ENCODE measurements around the gene WSB1. TPM values are rescaled to one million over a fixed set of nuclear protein-coding genes. Genes with fewer than 3 reads are reported as not detected.

The WSB1 gene
- total and polyA plus RNA-seq, 9 of the 15 experiments (the other 6 are each of a cell fraction or from before 2014, with no cell fraction given) = 22.8 to 229 (median 81.1) TPM

DNA sequence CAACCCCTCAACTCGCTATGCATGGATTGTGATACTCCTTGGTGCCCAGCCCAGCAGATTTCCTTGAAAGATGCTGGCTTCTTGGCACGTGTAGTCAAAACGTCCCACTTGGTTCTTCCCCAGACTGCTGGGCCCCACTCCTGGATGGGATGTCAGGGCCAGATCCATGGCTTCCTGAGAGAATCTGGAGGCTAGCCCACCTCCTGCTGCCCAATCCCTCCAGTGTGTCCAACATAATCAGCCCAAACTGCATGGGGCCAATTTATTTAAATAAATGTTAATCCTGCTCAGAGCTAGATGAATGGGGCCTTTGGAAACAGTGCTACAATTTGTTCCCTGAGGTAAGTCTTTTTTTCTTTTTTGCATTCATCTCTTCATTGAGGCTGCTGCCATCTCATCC lies 49.4 kb downstream of the WSB1 start:
- Histone ChIP-seq H4K20me1 (replicated peaks; ENCODE audit: control insufficient read depth, insufficient read depth, low read length) (no peaks in the 10 kb centered on the region), H3K4me1 (replicated peaks in 1 of 2; ENCODE audit: control insufficient read depth in 2 of 2, insufficient read depth in 2 of 2, low read length in 2 of 2) (peaks cover 37 to 68% of the 10 kb centered on the region in 2 experiments), H3K9me1 (ENCODE audit: control insufficient read depth, insufficient read depth, low read length) (no peaks in the 10 kb centered on the region), H3K79me2 (ENCODE audit: control insufficient read depth, insufficient read depth, low read length) (peaks cover 17% of the 10 kb centered on the region; the same call in 2 of the 3 replicates), H3K36me3 (ENCODE audit: control insufficient read depth, insufficient read depth, low read length) (peaks cover 2% of the 10 kb centered on the region; the same call in 2 of the 3 replicates), H3K9ac (ENCODE audit: insufficient read depth in 1 of 2, low read depth in 2 of 2, low read length in 2 of 2) (peak overlapping the region in 1 of 2 experiments; percentile 33; a peak in 1 of 4 replicates), H2AFZ (ENCODE audit: low read depth, low read length) (no peak overlapping the region), H3K9me3 (replicated peaks; ENCODE audit: control insufficient read depth, insufficient read depth, low read depth, low read length) (0 out of 2 replicates have a peak, but pooled peaks cover 3% of the 10 kb centered on the region), H3K27ac (ENCODE audit: extremely low read depth, low read depth, low read length) (no peak overlapping the region), H3K27me3 (ENCODE audit: control insufficient read depth in 2 of 2, insufficient read depth in 2 of 2, low read length in 2 of 2) (no peaks in the 10 kb centered on the region), H3K4me2 (ENCODE audit: insufficient read depth, low read length) (no peak overlapping the region), H3K4me3 (no peak overlapping the region)
- TF ChIP-seq, protein P1, sequence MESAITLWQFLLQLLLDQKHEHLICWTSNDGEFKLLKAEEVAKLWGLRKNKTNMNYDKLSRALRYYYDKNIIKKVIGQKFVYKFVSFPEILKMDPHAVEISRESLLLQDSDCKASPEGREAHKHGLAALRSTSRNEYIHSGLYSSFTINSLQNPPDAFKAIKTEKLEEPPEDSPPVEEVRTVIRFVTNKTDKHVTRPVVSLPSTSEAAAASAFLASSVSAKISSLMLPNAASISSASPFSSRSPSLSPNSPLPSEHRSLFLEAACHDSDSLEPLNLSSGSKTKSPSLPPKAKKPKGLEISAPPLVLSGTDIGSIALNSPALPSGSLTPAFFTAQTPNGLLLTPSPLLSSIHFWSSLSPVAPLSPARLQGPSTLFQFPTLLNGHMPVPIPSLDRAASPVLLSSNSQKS (CRISPR knock-in tag; IDR thresholded peaks at IDR 0.05) = no peak
- TF ChIP-seq EP400 (IDR thresholded peaks at IDR 0.05) (no peak), MCM7 (IDR thresholded peaks at IDR 0.05) (no peak), TCF7 (IDR thresholded peaks at IDR 0.05; ENCODE audit: borderline replicate concordance) (no peak), MAFF (IDR thresholded peaks at IDR 0.05; ENCODE audit: low read length) (no peak), ZFP30 (CRISPR knock-in tag; IDR thresholded peaks at IDR 0.05; ENCODE audit: borderline replicate concordance) (no peak), FOS (IDR thresholded peaks at IDR 0.05; ENCODE audit: extremely low read depth, insufficient read length) (no peak), POU5F1 (IDR thresholded peaks at IDR 0.05; ENCODE audit: borderline replicate concordance, low read depth, low read length, partially characterized antibody) (no peak), KLF1 (tag; IDR thresholded peaks at IDR 0.05) (no peak)
- TF ChIP-seq, protein P2, sequence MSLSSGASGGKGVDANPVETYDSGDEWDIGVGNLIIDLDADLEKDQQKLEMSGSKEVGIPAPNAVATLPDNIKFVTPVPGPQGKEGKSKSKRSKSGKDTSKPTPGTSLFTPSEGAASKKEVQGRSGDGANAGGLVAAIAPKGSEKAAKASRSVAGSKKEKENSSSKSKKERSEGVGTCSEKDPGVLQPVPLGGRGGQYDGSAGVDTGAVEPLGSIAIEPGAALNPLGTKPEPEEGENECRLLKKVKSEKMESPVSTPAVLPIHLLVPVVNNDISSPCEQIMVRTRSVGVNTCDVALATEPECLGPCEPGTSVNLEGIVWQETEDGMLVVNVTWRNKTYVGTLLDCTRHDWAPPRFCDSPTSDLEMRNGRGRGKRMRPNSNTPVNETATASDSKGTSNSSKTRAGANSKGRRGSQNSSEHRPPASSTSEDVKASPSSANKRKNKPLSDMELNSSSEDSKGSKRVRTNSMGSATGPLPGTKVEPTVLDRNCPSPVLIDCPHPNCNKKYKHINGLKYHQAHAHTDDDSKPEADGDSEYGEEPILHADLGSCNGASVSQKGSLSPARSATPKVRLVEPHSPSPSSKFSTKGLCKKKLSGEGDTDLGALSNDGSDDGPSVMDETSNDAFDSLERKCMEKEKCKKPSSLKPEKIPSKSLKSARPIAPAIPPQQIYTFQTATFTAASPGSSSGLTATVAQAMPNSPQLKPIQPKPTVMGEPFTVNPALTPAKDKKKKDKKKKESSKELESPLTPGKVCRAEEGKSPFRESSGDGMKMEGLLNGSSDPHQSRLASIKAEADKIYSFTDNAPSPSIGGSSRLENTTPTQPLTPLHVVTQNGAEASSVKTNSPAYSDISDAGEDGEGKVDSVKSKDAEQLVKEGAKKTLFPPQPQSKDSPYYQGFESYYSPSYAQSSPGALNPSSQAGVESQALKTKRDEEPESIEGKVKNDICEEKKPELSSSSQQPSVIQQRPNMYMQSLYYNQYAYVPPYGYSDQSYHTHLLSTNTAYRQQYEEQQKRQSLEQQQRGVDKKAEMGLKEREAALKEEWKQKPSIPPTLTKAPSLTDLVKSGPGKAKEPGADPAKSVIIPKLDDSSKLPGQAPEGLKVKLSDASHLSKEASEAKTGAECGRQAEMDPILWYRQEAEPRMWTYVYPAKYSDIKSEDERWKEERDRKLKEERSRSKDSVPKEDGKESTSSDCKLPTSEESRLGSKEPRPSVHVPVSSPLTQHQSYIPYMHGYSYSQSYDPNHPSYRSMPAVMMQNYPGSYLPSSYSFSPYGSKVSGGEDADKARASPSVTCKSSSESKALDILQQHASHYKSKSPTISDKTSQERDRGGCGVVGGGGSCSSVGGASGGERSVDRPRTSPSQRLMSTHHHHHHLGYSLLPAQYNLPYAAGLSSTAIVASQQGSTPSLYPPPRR (CRISPR knock-in tag; IDR thresholded peaks at IDR 0.05; ENCODE audit: borderline replicate concordance) = no peak
- TF ChIP-seq, protein P3, sequence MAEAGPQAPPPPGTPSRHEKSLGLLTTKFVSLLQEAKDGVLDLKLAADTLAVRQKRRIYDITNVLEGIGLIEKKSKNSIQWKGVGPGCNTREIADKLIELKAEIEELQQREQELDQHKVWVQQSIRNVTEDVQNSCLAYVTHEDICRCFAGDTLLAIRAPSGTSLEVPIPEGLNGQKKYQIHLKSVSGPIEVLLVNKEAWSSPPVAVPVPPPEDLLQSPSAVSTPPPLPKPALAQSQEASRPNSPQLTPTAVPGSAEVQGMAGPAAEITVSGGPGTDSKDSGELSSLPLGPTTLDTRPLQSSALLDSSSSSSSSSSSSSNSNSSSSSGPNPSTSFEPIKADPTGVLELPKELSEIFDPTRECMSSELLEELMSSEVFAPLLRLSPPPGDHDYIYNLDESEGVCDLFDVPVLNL (CRISPR knock-in tag; IDR thresholded peaks at IDR 0.05; ENCODE audit: low read depth) = no peak
- TF ChIP-seq, protein P4, sequence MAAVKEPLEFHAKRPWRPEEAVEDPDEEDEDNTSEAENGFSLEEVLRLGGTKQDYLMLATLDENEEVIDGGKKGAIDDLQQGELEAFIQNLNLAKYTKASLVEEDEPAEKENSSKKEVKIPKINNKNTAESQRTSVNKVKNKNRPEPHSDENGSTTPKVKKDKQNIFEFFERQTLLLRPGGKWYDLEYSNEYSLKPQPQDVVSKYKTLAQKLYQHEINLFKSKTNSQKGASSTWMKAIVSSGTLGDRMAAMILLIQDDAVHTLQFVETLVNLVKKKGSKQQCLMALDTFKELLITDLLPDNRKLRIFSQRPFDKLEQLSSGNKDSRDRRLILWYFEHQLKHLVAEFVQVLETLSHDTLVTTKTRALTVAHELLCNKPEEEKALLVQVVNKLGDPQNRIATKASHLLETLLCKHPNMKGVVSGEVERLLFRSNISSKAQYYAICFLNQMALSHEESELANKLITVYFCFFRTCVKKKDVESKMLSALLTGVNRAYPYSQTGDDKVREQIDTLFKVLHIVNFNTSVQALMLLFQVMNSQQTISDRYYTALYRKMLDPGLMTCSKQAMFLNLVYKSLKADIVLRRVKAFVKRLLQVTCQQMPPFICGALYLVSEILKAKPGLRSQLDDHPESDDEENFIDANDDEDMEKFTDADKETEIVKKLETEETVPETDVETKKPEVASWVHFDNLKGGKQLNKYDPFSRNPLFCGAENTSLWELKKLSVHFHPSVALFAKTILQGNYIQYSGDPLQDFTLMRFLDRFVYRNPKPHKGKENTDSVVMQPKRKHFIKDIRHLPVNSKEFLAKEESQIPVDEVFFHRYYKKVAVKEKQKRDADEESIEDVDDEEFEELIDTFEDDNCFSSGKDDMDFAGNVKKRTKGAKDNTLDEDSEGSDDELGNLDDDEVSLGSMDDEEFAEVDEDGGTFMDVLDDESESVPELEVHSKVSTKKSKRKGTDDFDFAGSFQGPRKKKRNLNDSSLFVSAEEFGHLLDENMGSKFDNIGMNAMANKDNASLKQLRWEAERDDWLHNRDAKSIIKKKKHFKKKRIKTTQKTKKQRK (IDR thresholded peaks at IDR 0.05; ENCODE audit: borderline replicate concordance, low read depth, low read length) = no peak
- in situ Hi-C loops (cut with MboI) = no loop called here
- FAIRE-seq (no peak), DNase-seq (ENCODE audit: extremely low read depth in 1 of 4, low spot score in 3 of 4) (no peak), ATAC-seq (no peak)
- 63% methylated on average over 3 of the region's 3 CpGs for WGBS (ENCODE audit: insufficient coverage, low coverage, missing lambda C conversion rate)
- intact Hi-C loops (cut with micrococcal nuclease) = no loop called here
- POLR2A ChIA-PET = interaction anchor here (0.7 to 3.7 kb wide), 6 partner anchors 9 to 231 kb away, joined by 3 to 39 read pairs (median 4); no protein-coding TSS in a partner anchor
- CTCF ChIA-PET (ENCODE audit: low intra/inter-chr PET ratio) = no interaction called here
- no TSS peak for BruUV-seq (replicated peaks)
